Caki2 (cell line): ENCODE measurements around the gene KIFC1. TPM values are rescaled to one million over a fixed set of nuclear protein-coding genes. Genes with fewer than 3 reads are reported as not detected.

Experiments used
- DNase-seq: peaks from one replicate; pipeline ENCODE4 v3.0.0-alpha.2; 2015; ENCODE audit warnings: low read depth
- in situ Hi-C: cut with HindIII; loops from 2 replicates; pipeline ENCODE4 v1.10.0; 2016; ENCODE audit warnings: low sequenced_read_pairs, low pct_unique_long_range_greater_than_20kb, mixed read lengths
- total RNA-seq: library from RNA; depleted of rRNA; stranded (reverse); fragments of >200 nt; shearing (Covaris generic); gene quantifications from 2 replicates; pipeline ENCODE4 v1.2.3, GENCODE V29; 2014; ENCODE audit warnings: low replicate concordance

KIFC1 gene
- total RNA-seq, 1 experiment from 2014 or later = 179 TPM

DNA sequence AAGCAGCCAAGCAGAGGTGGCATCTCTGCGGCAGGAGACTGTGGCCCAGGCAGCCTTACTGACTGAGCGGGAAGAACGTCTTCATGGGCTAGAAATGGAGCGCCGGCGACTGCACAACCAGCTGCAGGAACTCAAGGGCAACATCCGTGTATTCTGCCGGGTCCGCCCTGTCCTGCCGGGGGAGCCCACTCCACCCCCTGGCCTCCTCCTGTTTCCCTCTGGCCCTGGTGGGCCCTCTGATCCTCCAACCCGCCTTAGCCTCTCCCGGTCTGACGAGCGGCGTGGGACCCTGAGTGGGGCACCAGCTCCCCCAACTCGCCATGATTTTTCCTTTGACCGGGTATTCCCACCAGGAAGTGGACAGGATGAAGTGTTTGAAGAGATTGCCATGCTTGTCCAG lies 13.3 kb downstream of the KIFC1 start:
- in situ Hi-C loops = no loop called here
- DNase-seq = no peak

DNA sequence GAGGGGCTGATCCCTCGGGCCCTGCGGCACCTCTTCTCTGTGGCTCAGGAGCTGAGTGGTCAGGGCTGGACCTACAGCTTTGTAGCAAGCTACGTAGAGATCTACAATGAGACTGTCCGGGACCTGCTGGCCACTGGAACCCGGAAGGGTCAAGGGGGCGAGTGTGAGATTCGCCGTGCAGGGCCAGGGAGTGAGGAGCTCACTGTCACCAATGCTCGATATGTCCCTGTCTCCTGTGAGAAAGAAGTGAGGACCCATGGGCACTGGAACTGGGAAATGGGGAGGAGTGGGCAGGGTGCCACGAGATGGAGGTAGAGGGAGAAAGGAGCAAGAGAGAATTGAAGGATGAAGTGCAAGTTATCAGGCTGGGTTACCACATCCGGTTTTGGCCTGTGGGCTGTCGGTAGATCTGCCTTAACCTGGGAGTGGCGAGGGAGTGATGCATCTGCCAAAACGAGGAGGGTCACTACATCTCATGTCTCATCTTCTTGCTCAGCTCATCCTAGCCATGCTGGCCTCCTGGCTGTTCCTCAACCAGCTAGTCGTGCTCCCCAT lies 13.8 kb downstream of the KIFC1 start:
- in situ Hi-C loops = no loop called here
- no peak for DNase-seq

DNA sequence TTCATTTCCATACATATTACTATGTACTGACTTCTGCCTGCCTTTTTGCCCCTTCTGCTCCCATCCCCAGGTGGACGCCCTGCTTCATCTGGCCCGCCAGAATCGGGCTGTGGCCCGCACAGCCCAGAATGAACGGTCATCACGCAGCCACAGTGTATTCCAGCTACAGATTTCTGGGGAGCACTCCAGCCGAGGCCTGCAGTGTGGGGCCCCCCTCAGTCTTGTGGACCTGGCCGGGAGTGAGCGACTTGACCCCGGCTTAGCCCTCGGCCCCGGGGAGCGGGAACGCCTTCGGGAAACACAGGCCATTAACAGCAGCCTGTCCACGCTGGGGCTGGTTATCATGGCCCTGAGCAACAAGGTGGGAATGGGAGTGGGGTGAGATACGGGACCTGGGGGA lies 14.5 kb downstream of the KIFC1 start:
- in situ Hi-C loops = no loop called here
- no peak for DNase-seq

DNA sequence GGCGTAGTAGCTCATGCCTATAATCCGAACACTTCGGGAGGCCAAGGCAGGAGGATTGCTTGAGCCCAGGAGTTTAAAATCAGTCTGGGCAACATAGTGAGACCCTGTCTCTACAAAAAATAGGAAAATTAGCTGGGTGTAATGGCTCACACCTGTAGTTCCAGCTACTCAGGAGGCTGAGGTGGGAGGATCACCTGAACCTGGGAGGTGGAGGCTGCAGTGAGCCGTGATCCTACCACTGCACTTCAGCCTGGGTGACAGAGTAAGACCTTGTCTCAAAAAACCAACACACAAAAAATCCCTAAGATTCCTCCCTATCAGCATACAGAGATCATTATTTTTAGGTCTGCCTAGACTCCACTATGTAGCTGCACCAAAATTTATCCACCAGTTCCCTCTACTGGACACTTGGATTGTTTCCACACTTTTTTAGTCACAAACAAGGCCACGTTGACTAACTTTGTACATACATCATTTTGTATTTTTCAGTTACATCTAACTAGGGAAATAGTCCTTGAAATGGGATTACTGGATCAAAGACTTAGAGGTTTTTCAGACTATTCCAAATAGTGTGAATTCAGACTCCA lies 15.6 kb downstream of the KIFC1 start:
- in situ Hi-C loops = no loop called here
- DNase-seq = peak; percentile 38

DNA sequence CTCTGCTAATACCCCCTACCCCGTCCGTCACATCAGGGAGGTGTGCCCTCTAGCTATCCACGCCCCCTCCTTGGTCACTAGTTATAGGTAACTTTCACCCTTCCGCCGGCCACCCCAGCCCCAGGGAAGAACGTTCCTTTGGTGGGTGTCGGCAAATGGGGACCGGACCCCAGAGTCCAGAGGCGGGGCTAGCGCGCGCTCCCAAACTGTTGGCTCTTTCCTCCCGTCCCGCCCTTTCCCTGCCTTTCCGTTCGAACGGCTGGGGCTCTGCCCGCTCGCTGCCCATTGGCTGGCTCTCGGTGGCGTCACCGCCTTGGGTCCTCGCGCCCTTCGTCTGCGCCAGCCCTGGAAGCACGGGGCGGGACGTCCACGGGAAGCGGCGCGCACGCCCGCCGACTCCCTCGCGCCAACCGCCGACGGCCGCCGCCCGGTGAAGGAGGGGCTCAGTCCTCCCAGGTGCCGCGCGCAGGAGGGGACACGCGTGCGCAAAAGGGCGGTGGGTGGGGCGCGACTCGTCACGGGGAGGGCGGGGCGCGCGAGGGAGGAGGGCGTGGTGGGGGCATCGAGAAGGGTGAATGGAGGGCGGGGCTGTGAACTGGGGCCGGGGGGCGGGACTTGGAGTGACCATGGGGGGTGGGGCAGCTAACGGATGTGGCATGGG lies 18.6 kb downstream of the KIFC1 start:
- peak; percentile 99 for DNase-seq
- in situ Hi-C loops = no loop called here

DNA sequence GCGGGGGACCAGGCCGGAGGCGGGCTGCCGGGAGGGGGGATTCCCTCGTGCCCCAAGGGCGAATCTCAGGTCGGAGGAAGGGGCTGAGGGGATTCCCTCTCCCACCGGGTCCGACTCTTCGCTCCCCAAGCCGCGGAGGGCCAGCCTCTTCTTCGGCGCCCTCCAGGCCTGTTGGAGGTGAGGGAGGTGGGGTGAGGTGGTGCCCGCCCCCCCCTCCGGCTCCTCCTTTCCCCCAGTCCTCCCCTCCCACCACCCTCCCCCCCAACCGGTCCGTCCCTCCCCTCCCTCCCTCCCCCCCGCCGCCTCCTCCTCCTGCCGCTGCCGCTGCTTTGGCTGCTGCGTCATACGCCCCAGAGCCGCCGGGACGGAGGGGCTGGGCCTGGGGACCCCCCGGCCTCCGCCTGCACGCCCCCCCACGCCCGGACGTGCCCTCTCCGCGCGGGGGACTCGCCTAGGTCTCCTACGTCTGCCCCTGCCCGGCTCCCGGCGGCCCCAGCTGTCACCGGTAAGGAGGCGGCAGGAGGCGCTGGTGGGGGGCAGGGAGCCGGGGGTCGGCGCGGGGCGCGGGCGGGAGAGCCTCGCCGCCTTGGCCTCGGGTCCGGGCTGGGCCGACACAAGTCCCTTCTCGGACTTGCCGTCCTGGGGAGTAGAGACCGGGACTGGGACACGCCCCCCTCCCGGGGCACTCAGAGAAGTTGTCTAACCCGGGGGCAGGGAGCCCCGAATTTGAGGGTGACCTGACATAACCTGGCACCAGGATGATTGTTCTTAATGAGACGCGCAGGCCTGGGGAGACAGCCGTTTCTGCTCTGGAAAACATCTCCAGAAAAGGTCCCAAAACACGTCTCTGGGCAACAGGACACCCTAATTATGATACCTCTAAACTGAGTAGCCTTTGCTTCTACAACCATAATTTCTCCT lies 19.3 kb downstream of the KIFC1 start, which contains the start of gene PHF1:
Gene PHF1 (plus strand): TSS at position 304 of the 921 bp plus-strand sequence. CDS start 1,250 bp downstream, outside the sequence.
- peak; percentile 83 for DNase-seq
- in situ Hi-C loops = no loop called here

DNA sequence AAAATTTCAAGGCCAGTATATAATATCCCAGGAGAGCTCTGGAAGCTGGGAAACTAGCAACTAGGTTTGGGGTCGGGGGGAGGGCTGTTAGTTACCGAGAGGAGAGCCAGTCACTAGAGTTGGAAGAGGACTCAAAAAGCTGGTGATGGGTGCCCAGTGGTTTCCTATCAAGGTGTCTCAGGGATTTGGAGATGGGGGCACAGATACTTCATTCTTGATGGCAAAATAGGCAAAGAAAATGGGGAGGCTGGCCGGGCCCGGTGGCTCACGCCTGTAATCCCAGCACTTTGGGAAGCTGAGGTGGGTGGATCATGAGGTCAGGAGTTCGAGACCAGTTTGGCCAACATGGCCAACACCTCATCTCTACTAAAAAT lies 20.0 kb downstream of the KIFC1 start:
- no peak for DNase-seq
- in situ Hi-C loops = no loop called here

DNA sequence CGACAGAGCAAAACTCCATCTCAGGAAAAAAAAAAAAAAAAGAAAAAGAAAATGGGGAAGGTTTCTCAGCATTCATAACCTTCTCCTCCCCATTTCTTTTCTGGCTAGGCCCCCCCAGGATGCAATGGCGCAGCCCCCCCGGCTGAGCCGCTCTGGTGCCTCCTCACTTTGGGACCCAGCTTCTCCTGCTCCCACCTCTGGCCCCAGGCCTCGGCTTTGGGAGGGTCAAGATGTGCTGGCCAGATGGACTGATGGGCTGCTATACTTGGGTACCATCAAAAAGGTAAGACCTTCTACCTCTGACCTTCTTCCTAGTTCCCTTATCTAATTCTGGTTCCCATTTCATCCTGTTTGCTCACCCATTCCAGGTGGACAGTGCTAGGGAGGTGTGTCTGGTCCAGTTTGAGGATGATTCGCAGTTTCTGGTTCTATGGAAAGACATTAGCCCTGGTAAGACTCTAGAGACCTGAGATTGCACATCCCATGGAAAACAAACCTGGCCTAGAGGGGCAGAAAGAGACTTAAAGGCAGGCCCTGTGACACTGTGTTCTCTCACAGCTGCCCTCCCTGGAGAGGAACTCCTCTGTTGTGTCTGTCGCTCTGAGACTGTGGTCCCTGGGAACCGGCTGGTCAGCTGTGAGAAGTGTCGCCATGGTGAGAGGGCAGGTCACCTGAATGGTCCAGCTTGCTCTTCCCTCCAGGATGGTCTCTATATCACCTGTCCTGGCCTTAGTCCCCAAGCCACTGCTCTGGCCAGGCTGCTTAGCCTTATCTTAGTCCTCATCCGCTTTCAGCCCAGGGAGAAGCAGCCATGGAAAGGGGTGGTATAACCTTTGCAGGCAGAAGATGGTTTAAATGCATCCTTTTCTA lies 20.8 kb downstream of the KIFC1 start:
- DNase-seq = no peak
- in situ Hi-C loops = no loop called here

DNA sequence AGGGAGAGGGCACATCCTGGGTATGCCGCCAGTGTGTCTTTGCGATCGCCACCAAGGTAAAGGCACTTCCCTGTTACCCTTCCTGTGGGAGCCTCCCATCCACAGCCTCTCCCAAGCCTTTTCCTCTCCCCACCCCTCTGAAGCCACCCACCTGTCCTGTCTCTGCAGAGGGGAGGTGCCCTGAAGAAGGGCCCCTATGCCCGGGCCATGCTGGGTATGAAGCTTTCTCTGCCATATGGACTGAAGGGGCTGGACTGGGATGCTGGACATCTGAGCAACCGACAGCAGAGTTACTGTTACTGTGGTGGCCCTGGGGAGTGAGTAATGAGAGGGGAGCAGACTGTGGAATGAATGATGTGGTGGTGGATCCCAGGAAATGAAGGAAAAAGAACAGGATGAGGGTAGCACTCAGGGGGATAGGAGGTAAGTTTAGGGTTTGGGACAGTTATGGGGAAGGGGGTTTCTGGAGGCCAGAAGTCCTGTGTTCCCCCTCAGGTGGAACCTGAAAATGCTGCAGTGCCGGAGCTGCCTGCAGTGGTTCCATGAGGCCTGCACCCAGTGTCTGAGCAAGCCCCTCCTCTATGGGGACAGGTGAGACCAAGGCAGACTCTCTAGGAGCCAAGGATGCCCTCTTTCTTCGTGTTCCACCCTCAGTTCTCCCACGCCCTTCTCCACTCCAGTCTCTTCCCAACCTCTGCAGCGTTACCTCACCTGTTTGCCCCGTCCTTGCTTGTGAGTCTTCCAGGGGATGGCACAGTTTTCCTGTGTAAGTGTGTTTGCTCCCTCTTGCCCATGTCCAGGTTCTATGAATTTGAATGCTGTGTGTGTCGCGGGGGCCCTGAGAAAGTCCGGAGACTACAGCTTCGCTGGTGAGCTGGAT lies 21.9 kb downstream of the KIFC1 start:
- DNase-seq = no peak
- in situ Hi-C loops = no loop called here

DNA sequence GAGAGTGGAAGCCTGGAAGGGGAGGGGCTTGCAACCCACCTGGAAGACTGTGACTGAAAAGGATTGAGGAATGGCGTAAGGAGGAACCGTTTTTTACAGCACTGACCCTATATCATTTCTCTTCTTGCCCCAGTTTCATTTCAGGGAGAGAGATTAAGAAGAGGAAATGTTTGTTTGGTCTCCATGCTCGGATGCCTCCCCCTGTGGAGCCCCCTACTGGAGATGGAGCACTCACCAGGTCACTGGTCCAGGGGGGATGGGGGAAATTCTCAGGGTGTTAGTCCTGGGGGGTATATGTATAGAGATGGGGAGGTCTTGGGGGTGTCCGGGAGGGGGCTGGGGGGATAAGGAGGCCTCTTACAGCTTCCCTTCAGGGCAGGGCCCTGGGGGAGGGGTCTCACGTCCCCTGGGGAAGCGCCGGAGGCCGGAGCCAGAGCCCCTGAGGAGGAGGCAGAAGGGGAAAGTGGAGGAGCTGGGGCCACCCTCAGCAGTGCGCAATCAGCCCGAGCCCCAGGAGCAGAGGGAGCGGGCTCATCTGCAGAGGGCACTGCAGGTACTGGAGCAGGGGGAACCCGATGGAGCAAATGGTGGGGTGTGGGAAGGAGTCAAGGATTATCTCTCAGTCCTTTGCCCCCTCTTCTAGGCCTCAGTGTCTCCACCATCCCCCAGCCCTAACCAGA lies 23.1 kb downstream of the KIFC1 start:
- DNase-seq = no peak
- in situ Hi-C loops = no loop called here

DNA sequence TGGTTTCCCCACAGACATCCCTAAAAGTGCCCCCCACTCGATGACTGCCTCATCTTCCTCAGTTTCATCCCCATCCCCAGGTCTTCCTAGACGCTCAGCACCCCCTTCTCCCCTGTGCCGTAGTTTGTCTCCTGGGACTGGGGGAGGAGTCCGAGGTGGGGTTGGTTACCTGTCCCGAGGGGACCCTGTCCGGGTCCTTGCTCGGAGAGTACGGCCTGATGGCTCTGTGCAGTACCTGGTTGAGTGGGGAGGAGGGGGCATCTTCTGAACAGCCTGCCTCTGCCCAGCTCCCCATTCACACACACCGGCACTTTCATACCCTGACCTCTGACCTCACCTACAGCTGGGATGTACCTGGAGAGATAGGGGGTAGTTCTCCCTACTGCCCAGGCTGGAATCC lies 24.2 kb downstream of the KIFC1 start:
- in situ Hi-C loops = no loop called here
- no peak for DNase-seq

DNA sequence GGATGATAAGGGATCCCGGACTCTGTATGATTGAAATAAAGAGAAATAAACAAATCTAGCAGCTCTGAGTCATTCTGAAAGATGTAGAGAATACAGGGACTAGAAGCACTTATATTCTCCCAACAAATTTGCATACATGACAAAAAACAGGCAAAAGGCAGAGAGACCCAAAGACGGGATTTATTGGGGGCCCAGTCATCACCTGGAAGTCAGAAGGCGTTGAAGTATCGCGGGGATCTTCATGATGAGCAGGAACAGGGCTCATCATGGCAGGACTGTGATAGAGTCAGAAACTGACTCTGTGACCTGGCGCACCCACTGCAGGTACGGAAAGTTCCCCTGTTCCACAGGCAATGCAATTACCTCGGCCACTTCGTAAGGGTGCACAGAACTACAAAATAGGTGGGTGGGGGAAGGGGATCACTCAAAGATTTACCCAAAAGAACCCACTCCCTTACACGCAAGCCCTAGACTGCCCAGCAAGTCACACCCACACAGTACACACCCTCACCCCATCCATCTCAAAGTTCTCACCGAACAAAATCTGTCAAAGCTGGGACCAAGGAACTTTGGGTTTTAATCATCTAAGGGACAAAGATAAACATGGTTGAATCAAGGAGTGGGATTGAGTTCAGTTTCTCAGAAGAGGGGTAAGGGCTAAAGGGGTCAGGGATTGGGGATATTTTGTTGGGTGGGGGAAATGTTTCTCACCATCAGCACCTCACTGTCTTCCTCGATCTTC lies 24.9 kb downstream of the KIFC1 start:
- no peak for DNase-seq
- in situ Hi-C loops = no loop called here

DNA sequence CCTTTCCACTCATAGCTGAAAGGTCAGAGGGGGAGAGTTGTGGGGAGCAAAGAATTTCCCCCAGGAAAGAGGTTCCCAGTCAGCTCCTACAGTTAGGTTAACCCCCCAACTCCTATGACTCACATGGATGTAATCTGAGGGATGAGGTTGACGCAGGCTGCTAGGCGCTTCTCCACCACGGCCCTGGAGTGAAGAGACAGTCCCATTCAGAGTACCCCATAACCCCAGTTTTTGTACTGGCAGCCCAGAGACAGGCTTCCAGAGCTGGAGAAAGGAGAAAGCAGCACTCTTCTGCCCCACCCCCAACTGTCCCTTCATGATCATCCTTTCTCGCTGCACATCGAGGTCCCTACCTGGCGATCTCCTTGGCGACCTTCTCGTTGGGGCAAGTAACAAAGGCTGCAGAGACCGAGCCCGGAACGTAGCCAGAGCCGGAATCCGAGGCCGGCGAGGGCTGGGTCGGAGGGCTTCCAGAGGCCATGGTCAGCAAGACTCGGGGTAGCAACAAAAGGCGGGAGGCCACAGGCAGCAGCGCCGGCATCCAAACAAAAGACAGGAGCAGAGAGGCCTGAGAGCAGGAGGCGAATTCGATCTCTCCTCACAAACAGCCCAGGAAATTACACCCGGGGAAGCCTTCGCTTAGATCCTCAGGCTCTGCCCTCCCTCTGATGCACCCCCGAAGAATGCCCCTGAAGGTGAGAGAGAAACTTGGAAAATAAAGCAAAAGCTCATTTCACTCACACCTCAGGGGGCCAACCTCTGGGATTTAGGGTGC lies 25.7 kb downstream of the KIFC1 start:
- DNase-seq = no peak
- in situ Hi-C loops = no loop called here

DNA sequence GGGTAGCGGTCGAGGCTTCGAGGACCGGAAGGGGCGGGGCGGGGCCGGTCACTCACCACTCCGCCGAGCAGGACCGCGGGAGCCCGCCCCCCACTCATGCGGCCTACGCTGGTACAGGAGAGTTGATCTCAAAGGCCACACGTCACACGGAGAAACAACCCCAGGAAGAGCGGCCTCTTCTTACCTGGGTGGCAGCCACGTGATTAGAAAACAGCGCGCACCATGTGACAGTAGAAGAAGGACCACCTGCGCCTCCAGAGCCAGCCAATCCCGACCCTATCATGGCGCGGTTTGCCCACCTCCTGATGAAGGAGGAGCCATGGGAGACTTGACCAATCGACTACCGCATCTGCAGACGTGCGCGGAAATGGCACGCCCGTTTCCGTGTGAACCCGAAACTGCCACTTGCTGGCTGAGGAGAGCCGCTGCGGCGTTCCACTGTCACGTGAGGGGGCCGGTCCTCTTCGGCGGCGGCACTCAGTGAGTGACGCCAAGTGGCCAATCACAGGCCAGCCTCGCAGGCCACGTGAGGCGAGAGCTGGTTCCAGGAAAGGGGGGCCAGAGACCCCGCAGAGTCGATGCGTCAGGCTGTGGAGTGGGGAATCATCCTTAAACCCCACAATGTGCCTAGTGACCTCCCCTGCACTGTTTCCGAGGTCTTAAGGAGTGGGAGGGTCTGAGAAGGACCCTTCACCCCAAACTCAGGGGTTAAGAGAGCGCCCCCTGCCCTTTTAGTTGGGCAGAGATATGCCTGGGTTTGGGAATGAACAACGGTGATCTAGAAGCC lies 26.5 kb downstream of the KIFC1 start, which contains the start of gene CUTA:
Gene CUTA (minus strand): TSS at position 205 of the 787 bp plus-strand sequence. CDS start 107 bp downstream, at position 98.
- in situ Hi-C loops = no loop called here
- DNase-seq = peak; percentile 100
